ENCODE measurements around the gene SRRD.

DNA sequence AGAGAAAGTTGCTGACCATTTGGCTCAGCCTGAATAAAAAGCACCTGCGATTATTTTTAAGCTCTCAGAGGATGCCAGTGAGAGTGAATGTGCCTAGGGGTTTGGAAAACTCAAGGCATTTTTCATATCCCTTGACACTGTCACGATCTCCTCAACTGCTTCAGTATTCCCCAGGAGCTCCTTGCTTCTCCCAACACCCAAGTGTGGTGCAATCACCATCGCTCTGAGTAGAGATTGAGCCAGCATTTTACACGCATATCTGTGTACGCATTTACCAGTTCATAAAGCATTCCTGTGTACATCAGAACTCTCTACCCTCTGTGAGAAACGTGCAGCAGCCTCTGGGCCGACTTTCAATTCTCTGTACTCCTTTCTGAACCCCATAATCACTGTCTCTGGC is 1.3 kb downstream of the SRRD start:
- no peak for TF ChIP-seq CTCF (IDR thresholded peaks at IDR 0.05; ENCODE audit: poor library complexity)
- no peak for TF ChIP-seq EZH2 (IDR thresholded peaks at IDR 0.05; ENCODE audit: borderline replicate concordance)
- TF ChIP-seq EZH2phosphoT487 (IDR thresholded peaks at IDR 0.05; ENCODE audit: low read depth, severe bottlenecking, unreplicated experiment) = no peak
